HepG2 (cell line): ENCODE results near the gene FEM1B. TPM values are rescaled to one million over a fixed set of nuclear protein-coding genes. Genes with fewer than 3 reads are reported as not detected.

ENCODE experiments used
- ATAC-seq: fragments of 200-7000 bp; cut with Tn5 transposase; 3 replicates; pipeline ENCODE4 v1.9.1; 2020; ENCODE audit warnings: mild to moderate bottlenecking, moderate library complexity
- BruUV-seq: library from RNA; stranded (reverse); fragments of 400-500 nt; replicated peaks from 2 replicates; lab custom pipeline; 2021; lab: Mats Ljungman, UMichigan
- CTCF ChIA-PET: fragments of 300-600 bp; formaldehyde crosslinking; extraction: SDS; loops from one replicate; lab custom pipeline; 2021; ENCODE audit warnings: low total read pairs, inconsistent platforms, low intra/inter-chr PET ratio; lab: Yijun Ruan, JAX
- POLR2A ChIA-PET: fragments of 350-600 bp; sonication (Branson Sonifier 250); formaldehyde crosslinking; loops from one replicate; lab custom pipeline; 2020; ENCODE audit warnings: antibody characterized with exemption, inconsistent platforms; lab: Yijun Ruan, JAX
- DNase-seq: peaks from one replicate; pipeline ENCODE4 v3.0.0-alpha.2; 2015; ENCODE audit warnings: low spot score
- FAIRE-seq: peaks from 3 replicates; lab custom pipeline; 2011; peaks lifted over from hg19 to GRCh38; lab: Jason Lieb, UNC
- H2AFZ ChIP-seq: one replicate; pipeline ENCODE4 v1.6.1; 2011; ENCODE audit warnings: low read length, inconsistent platforms
- H3K27ac ChIP-seq: fragments of 300-600 bp; 3 replicates; pipeline ENCODE4 v1.8.0; 2011; ENCODE audit warnings: mixed run types, mild to moderate bottlenecking, mixed read lengths, low read length, inconsistent platforms; ENCODE audit not compliant: insufficient read depth; ENCODE audit errors: extremely low read length
- H3K27me3 ChIP-seq, 2 experiments: fragments of 200-600 bp in 1 of 2; 2 replicates in 1 of 2; 3 replicates in 1 of 2; pipeline versions ENCODE4 v1.6.0 to v1.8.0; 2011; ENCODE audit warnings: low read length in 2 of 2, mild to moderate bottlenecking in 2 of 2, moderate library complexity in 2 of 2, inconsistent platforms in 1 of 2; ENCODE audit not compliant: insufficient read depth in 2 of 2, control insufficient read depth in 1 of 2
- H3K36me3 ChIP-seq, 2 experiments: fragments of 200-600 bp in 1 of 2; replicated peaks in 1 of 2; 2 replicates in 1 of 2; 3 replicates in 1 of 2; pipeline versions ENCODE4 v1.5.1 to v1.8.0; 2011; ENCODE audit warnings: low read length in 2 of 2, inconsistent platforms in 1 of 2; ENCODE audit not compliant: insufficient read depth in 2 of 2, control insufficient read depth in 1 of 2
- H3K4me1 ChIP-seq: 2 replicates; pipeline ENCODE4 v1.5.1; 2012; ENCODE audit warnings: low read length, inconsistent platforms; ENCODE audit not compliant: insufficient read depth
- H3K4me2 ChIP-seq: 2 replicates; pipeline ENCODE4 v1.6.0; 2011; ENCODE audit warnings: low read depth, low read length, inconsistent platforms
- H3K4me3 ChIP-seq, 3 experiments: fragments of 200-600 bp in 1 of 3; sonication (generic), shearing (Covaris generic) in 1 of 3; replicated peaks in 1 of 3; 2 replicates each; pipeline ENCODE4 v1.5.1; 2011 to 2016; ENCODE audit warnings: low read length in 3 of 3, inconsistent platforms in 2 of 3, low read depth in 2 of 3, mild to moderate bottlenecking in 2 of 3, control low read depth in 1 of 3, mixed read lengths in 1 of 3; ENCODE audit not compliant: insufficient read depth in 1 of 3
- H3K79me2 ChIP-seq: one replicate; pipeline ENCODE4 v1.6.1; 2011; ENCODE audit warnings: low read length, inconsistent platforms; ENCODE audit not compliant: insufficient read depth
- H3K9ac ChIP-seq: 2 replicates; pipeline ENCODE4 v1.6.0; 2011; ENCODE audit warnings: mild to moderate bottlenecking, low read depth, low read length, inconsistent platforms; ENCODE audit not compliant: insufficient read depth
- H3K9me3 ChIP-seq: 2 replicates; pipeline ENCODE4 v1.5.1; 2012; ENCODE audit warnings: mild to moderate bottlenecking, low read length
- H4K20me1 ChIP-seq: 2 replicates; pipeline ENCODE4 v1.6.0; 2011; ENCODE audit warnings: inconsistent platforms, mild to moderate bottlenecking, low read length, moderate library complexity; ENCODE audit not compliant: insufficient read depth
- NR3C1 ChIP-seq: sonication (generic); formaldehyde crosslinking; IDR thresholded peaks from 2 replicates; pipeline ENCODE4 v1.4.0; 2020; ENCODE audit warnings: missing genetic modification reagents
- RXRB ChIP-seq: IDR thresholded peaks from 2 replicates; pipeline ENCODE4 v1.6.1; 2016; ENCODE audit warnings: borderline replicate concordance, missing genetic modification reagents, missing compliant biosample characterization
- TAF1 ChIP-seq: sonication (generic); formaldehyde crosslinking; IDR thresholded peaks from 2 replicates; pipeline ENCODE4 v1.4.0; 2020; ENCODE audit warnings: missing genetic modification reagents
- TOE1 ChIP-seq: sonication (generic); formaldehyde crosslinking; IDR thresholded peaks from 2 replicates; pipeline ENCODE4 v1.4.0; 2020; ENCODE audit warnings: mild to moderate bottlenecking, missing genetic modification reagents
- ZNF746 ChIP-seq: sonication (generic); formaldehyde crosslinking; IDR thresholded peaks from 2 replicates; pipeline ENCODE4 v1.8.0; 2022; ENCODE audit warnings: mild to moderate bottlenecking, missing genetic modification reagents
- WGBS: methylation state at CpG from one replicate; pipeline ENCODE4 v1.1.6; 2017; ENCODE audit warnings: low lambda C conversion rate; 5-methylcytosine and 5-hydroxymethylcytosine counted together
- in situ Hi-C: cut with HindIII; loops from 2 replicates; pipeline ENCODE4 v1.10.0; 2017; ENCODE audit warnings: low pct_unique_long_range_greater_than_20kb; ENCODE audit not compliant: extremely low pct_ligation_motif_present
- intact Hi-C: fragments of 100-400 bp; cut with micrococcal nuclease; formaldehyde crosslinking; loops from one replicate; pipeline ENCODE4 v1.10.0; 2022; ENCODE audit not compliant: unreplicated experiment
- polyA plus RNA-seq, 8 experiments: library from polyadenylated mRNA; depleted of rRNA in 3 of 8; stranded (reverse) in 7 of 8; unstranded in 1 of 8; fragments of >200 nt; fragmentation: Illumina TruSeq in 4 of 8; extraction: Trizol in 4 of 8; gene quantifications; 2 replicates each; pipeline versions ENCODE4 v1.2.1 to v1.2.3, GENCODE V29; 2011 to 2016; ENCODE audit warnings: low read depth in 4 of 8, missing spikeins in 1 of 8, mixed read lengths in 1 of 8; ENCODE audit not compliant: insufficient read depth in 1 of 8
- total RNA-seq, 5 experiments: library from RNA; depleted of rRNA; stranded (reverse); fragments of >200 nt; fragmentation: Illumina TruSeq; extraction: Trizol; gene quantifications; 2 replicates each; pipeline ENCODE4 v1.2.3, GENCODE V29; 2016; ENCODE audit warnings: low read depth in 1 of 5
- TF ChIP-seq, protein P1 (sequence below): sonication (generic); formaldehyde crosslinking; IDR thresholded peaks from 2 replicates; pipeline ENCODE4 v1.9.0; 2021; ENCODE audit warnings: missing genetic modification reagents, borderline replicate concordance

Gene FEM1B
- total and polyA plus RNA-seq, 2 of the 13 experiments (the other 11 are each of a cell fraction or from before 2014, with no cell fraction given): 38.1 to 40.0 TPM

DNA sequence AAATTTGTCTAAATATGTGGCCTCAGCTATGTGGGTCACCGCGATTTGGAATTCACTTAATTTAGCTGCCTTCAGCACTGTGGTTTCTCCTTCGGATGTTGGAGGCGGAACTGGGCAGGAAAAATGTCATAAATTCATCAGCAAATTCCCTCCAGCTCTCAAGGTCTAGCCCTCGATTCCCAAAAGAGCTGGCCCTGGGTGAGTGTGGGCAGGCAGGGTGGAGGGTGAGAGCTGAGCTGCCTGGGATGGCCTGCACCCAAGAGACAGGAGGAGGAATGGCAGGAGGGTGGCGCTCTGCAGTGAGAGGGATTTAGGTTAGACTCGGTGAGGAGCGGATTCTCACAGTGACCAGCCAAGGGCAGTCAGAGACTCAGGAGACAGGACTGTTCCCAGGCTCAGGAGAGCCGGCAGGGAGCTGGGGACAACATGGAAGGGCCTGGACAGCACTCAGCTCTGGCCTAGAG, 57.1 kb downstream of the FEM1B start:
- no peak for FAIRE-seq
- TF ChIP-seq RXRB (no peak), TOE1 (CRISPR knock-in tag) (no peak)
- BruUV-seq: no TSS peak
- no peak for DNase-seq
- ATAC-seq: no peak
- no peaks in the 10 kb centered on the region for H3K4me1 ChIP-seq
- ChIA-PET CTCF (no interaction called here), POLR2A (no interaction called here)
- no peak overlapping the region for H3K4me3 ChIP-seq
- WGBS: 41% methylated on average over 8 of the region's 9 CpGs
- H3K27ac ChIP-seq: no peak overlapping the region
- H3K27me3 ChIP-seq: peaks cover 5 to 68% of the 10 kb centered on the region in 2 experiments; a peak in 4 of 5 replicates
- H3K36me3 ChIP-seq: no peaks in the 10 kb centered on the region
- no peak overlapping the region for H3K9ac ChIP-seq
- no peak overlapping the region for H3K4me2 ChIP-seq
- in situ Hi-C loops (no loop called here), intact Hi-C loops (no loop called here)
- H2AFZ ChIP-seq: no peak overlapping the region
- no peaks in the 10 kb centered on the region for H4K20me1 ChIP-seq
- H3K79me2 ChIP-seq: no peaks in the 10 kb centered on the region
- no peaks in the 10 kb centered on the region for H3K9me3 ChIP-seq

DNA sequence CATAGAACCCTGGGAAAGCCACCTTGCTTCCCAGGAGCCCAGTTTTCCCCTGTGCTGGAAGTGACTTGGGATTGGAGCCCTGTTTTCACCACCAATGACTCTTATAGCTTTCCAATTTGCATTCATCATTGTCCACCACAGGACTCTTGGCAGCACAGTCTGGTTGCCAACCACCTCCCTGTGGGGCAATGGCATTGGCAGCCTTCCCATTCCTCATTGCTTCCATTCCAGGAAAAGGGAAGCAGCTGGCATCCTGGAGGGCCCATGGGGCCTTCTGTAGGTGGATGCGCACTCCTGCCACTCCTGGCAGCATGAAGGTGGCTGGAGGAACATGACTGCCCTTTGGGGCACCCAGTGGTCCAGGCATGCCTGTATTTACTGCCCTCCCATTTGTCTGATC, 57.7 kb downstream of the FEM1B start:
- no peak overlapping the region for H3K4me3 ChIP-seq
- H3K79me2 ChIP-seq: no peaks in the 10 kb centered on the region
- no peak overlapping the region for H3K9ac ChIP-seq
- H3K4me2 ChIP-seq: no peak overlapping the region
- DNase-seq (no peak), FAIRE-seq (no peak)
- POLR2A ChIA-PET: no interaction called here
- intact Hi-C loops: no loop called here
- no peaks in the 10 kb centered on the region for H4K20me1 ChIP-seq
- H3K9me3 ChIP-seq: no peaks in the 10 kb centered on the region
- TF ChIP-seq, protein P1, sequence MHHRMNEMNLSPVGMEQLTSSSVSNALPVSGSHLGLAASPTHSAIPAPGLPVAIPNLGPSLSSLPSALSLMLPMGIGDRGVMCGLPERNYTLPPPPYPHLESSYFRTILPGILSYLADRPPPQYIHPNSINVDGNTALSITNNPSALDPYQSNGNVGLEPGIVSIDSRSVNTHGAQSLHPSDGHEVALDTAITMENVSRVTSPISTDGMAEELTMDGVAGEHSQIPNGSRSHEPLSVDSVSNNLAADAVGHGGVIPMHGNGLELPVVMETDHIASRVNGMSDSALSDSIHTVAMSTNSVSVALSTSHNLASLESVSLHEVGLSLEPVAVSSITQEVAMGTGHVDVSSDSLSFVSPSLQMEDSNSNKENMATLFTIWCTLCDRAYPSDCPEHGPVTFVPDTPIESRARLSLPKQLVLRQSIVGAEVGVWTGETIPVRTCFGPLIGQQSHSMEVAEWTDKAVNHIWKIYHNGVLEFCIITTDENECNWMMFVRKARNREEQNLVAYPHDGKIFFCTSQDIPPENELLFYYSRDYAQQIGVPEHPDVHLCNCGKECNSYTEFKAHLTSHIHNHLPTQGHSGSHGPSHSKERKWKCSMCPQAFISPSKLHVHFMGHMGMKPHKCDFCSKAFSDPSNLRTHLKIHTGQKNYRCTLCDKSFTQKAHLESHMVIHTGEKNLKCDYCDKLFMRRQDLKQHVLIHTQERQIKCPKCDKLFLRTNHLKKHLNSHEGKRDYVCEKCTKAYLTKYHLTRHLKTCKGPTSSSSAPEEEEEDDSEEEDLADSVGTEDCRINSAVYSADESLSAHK (CRISPR knock-in tag): no peak
- TF ChIP-seq ZNF746 (CRISPR knock-in tag): no peak
- TF ChIP-seq NR3C1: no peak
- TF ChIP-seq TAF1 (CRISPR knock-in tag): no peak
- TF ChIP-seq, all 625 proteins: peak for 0
- no peak for ATAC-seq
- Histone ChIP-seq H2AFZ (no peak overlapping the region), H3K27me3 (peaks cover 3 to 68% of the 10 kb centered on the region in 2 experiments; a peak in 4 of 5 replicates), H3K27ac (no peak overlapping the region), H3K36me3 (no peaks in the 10 kb centered on the region), H3K4me1 (no peaks in the 10 kb centered on the region)
- CTCF ChIA-PET: no interaction called here
- BruUV-seq: no TSS peak
- 100% methylated on average over 1 of the region's 1 CpG for WGBS
- in situ Hi-C loops: no loop called here
